Anterior cingulate cortex (tissue), 58 donors: ENCODE data around the gene FCHO2.

Source experiments
- DNase-seq, 58 donors: peaks; one replicate each; lab custom pipeline; 2025; lab: John Stamatoyannopoulos, UW

Gene FCHO2

GRCh38 chr5:73130811-73131210 is 175.0 kb downstream of the FCHO2 start:
- no peak for DNase-seq

- DNase-seq: no peak
These were observed 176.0 kb downstream of the FCHO2 start for GRCh38 chr5:73131711-73132425.

DNA sequence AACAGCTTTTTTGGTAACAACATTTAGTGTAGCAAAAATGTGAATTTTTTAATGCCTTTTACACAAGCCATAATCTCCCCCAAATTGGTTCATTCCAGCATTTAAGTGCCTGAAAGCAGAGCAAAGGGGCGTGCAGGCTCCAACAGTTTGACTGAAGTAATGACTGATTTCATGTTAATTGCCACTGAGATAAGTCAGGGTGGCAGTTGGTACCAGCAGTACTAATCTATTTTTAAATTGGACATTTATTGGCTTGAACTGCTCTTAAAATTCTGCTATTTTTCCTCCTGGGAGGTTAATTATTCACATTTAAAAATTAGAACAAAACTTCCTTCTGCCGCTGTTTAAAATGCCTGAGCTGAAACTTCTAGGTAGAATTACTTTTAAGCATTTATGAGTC is 176.9 kb downstream of the FCHO2 start:
- DNase-seq: no peak

DNA sequence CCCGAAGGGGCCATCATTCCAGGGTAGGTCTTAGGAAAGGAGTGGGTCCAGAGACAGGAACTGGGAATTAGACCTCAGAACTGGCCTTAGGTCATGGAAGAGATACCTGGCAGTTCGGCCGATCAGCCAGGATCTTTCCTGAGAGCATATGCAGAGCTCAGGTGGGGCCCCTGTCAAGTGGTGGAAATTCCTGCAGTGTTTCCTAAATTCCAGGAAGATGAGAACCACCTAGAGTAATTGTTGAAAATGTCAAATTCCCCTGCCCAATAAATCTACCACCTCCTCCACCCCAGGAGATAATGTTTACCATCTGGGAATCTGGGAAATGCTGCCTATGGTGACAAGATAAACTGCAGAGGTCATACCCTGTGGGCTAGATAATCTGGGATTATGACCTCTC is 179.2 kb downstream of the FCHO2 start:
- no peak for DNase-seq

DNA sequence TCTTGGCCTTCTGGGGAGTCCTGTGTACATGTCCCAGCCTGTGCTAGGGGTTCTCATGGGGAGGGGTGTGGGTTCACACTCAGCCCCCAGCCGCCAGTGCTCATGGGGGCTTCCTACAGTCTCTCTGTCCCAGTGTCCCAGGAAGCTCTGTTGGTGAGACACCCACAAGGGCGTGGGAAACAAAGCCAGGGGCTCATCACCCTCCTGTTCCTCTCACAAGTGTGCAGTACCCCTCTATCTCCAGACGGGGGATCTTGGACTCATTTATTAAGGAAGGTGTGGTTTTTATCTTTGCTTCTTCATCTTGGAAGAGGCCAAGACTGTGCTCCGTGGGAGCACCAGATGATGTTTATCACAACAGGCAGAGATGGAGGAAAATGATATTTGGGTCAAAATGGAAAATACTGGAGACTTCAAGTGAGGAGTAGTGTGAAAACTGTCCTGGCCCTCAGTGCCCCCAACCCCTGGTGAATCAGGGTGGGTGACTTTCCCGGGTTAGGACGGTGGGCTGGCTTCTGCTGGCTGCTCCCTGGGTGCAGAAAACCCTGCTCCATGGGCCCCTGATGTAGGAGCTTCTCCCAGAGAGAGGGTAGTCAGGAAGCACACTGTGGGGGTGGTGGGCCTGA is 179.7 kb downstream of the FCHO2 start:
- DNase-seq: no peak

- no peak for DNase-seq
These were observed 180.3 kb downstream of the FCHO2 start for GRCh38 chr5:73136055-73136562.

DNA sequence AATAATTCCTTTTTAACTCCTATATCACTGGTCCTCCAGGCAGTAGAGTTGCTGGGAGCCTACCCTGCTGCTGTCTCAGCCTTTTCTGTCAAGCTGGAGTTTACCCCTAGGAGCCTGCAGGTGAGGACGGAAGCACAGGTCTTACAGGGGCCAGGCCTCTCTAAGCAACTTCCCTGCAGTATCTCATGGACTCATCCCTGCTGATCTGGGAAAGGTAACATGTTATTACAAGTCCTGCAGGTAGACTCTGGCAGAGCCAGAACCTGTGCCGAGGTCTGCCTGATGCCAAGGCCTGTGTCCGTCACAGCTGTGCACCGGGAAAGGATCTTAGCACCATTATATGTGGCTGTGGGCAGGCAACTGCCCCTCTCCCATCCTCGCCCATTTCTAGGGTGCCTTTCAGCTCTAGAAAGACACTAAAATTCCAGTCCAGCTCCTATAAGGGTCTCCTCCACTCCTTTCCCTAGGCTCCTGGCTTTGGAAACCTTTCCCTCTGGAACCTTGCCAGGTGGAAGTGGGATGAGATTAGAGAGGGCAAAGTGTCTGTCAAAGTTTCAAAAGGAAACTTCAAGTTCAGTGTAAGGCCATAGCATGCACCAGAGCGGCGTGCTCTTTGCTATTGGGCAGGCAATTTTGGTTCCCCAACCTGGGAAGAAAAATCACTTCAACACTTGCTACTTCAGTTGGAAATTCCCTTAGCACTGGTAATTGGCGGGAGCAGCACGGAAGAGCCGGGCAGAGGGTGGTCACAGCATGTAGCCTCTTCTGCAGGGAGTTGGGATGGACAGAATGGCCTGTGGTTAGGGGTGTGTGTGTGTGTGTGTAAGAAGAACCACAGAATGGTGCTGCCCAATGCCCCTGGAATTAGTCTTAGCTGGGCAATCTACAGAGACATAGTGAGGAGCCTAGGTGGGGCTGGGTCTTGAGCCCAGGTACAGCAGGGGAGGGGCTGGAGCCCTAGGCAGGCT is 182.0 kb downstream of the FCHO2 start:
- no peak for DNase-seq

DNA sequence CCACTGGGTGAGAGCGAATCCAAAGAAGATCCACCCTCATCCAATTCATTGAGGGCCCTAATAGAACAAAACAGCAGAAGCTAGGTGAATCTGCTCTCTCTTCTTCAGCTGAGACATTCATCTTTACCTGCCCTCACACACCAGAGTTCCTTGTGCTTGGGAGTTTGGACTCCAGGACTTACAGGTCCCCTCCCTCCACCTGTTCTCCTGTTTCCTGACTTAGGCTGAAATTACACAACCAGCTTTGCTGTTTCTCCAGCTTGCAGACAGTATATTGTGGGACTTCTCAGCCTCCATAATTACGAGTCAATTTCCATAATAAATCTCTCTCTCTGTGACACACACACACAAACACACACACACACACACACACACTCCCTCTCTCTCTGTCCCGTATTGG is 183.6 kb downstream of the FCHO2 start:
- no peak for DNase-seq
